Thoracic aorta (tissue), 2 donors: ENCODE measurements around the gene FCN3. TPM values are rescaled to one million over a fixed set of nuclear protein-coding genes. Genes with fewer than 3 reads are reported as not detected.

Experiments used
- ATAC-seq: fragments of 150-250 bp; one replicate; pipeline ENCODE4 v1.8.0; 2017; ENCODE audit warnings: low read depth; ENCODE audit not compliant: insufficient number of reproducible peaks, low FRiP score
- DNase-seq: peaks from one replicate; pipeline ENCODE4 v3.0.0-alpha.2; 2020; ENCODE audit warnings: low spot score
- H3K27ac ChIP-seq, 2 donors: fragments of 200-600 bp; sonication (generic); 1 replicate in 1 of 2; 2 replicates in 1 of 2; pipeline ENCODE4 v1.5.1; 2016; ENCODE audit warnings: mild to moderate bottlenecking in 2 of 2, moderate library complexity in 2 of 2
- H3K27me3 ChIP-seq: fragments of 200-600 bp; sonication (generic); replicated peaks from 2 replicates; pipeline ENCODE4 v1.6.0; 2016; ENCODE audit warnings: mild to moderate bottlenecking; ENCODE audit not compliant: insufficient read depth
- H3K36me3 ChIP-seq: fragments of 200-600 bp; sonication (generic); one replicate; pipeline ENCODE4 v1.5.1; 2016
- H3K4me1 ChIP-seq, 2 donors: fragments of 200-600 bp; sonication (generic); 1 replicate in 1 of 2; 2 replicates in 1 of 2; pipeline versions ENCODE4 v1.5.1 to v1.6.0; 2016; ENCODE audit warnings: low read depth in 2 of 2, mild to moderate bottlenecking in 1 of 2; ENCODE audit not compliant: control insufficient read depth in 1 of 2
- H3K4me3 ChIP-seq: fragments of 200-600 bp; sonication (generic); 2 replicates; pipeline ENCODE4 v1.5.1; 2016; ENCODE audit warnings: mild to moderate bottlenecking
- H3K9me3 ChIP-seq: fragments of 200-600 bp; sonication (generic); 2 replicates; pipeline ENCODE4 v1.5.1; 2016
- CTCF ChIP-seq: fragments of 200-600 bp; sonication (generic); IDR thresholded peaks from one replicate; pipeline ENCODE4 v1.5.1; 2019; ENCODE audit warnings: antibody characterized with exemption
- total RNA-seq, 2 donors: library from RNA; depleted of rRNA; stranded (reverse); fragments of >200 nt; gene quantifications; one replicate each; pipeline versions ENCODE4 v1.1.0 to v1.2.3, GENCODE V29; 2016

Gene FCN3
- total RNA-seq, 2 donors from 2014 or later = 3.5 to 4.5 TPM

- no peaks in the 10 kb centered on the region for H3K9me3 ChIP-seq
- H3K36me3 ChIP-seq = peaks cover 17% of the 10 kb centered on the region
- peaks cover 13 to 35% of the 10 kb centered on the region in 2 donors for H3K4me1 ChIP-seq
- no peak for ATAC-seq
- TF ChIP-seq CTCF = no peak
- H3K27me3 ChIP-seq = no peaks in the 10 kb centered on the region
- H3K4me3 ChIP-seq = no peak overlapping the region
- DNase-seq = no peak
- H3K27ac ChIP-seq = no peak overlapping the region
Observed at GRCh38 chr1:27325286-27325685, 49.3 kb downstream of the FCN3 start.

GRCh38 chr1:27322569-27323240 lies 51.9 kb downstream of the FCN3 start:
- peaks cover 13 to 35% of the 10 kb centered on the region in 2 donors for H3K4me1 ChIP-seq
- no peak for ATAC-seq

GRCh38 chr1:27321813-27322568 lies 52.6 kb downstream of the FCN3 start, which contains the start of gene TMEM222:
TSS of gene TMEM222 (plus strand) at chr1:27322163. CDS start at chr1:27322198, 35 bp downstream.
- no peaks in the 10 kb centered on the region for H3K9me3 ChIP-seq
- H3K4me1 ChIP-seq = peaks cover 13 to 34% of the 10 kb centered on the region in 2 donors
- peak within 1 kb of the TSS; percentile 74 to 89 for H3K27ac ChIP-seq
- H3K36me3 ChIP-seq = peaks cover 16% of the 10 kb centered on the region
- TF ChIP-seq CTCF = no peak
- H3K4me3 ChIP-seq = peak within 1 kb of the TSS; percentile 91
- no peaks in the 10 kb centered on the region for H3K27me3 ChIP-seq
- peak; percentile 95 for ATAC-seq
- DNase-seq = peak; percentile 90

More at GRCh38 chr1:27322569-27323240, 51.9 kb downstream of the FCN3 start:
- Histone ChIP-seq H3K27ac (peak overlapping the region; percentile 74 to 89), H3K36me3 (peaks cover 17% of the 10 kb centered on the region), H3K27me3 (no peaks in the 10 kb centered on the region), H3K4me3 (peak overlapping the region; percentile 91), H3K9me3 (no peaks in the 10 kb centered on the region)
- no peak for TF ChIP-seq CTCF
- DNase-seq = no peak

Other genes starting within 250 kb of the FCN3 start
- gene SLC9A1, start 219.7 kb downstream of the FCN3 start, total RNA-seq = 10 to 100 TPM; 12.3 to 36.3 TPM
- gene WDTC1, start 140.2 kb downstream of the FCN3 start, total RNA-seq = 10 to 100 TPM; 34.6 to 43.5 TPM
- 10 to 100 TPM; 31.5 to 45.1 TPM for gene TMEM222, start 52.7 kb downstream of the FCN3 start, total RNA-seq
- gene SYTL1, start 32.8 kb downstream of the FCN3 start, total RNA-seq = 1 to 10 TPM; 4.1 to 5.5 TPM
- gene MAP3K6, start 7.9 kb downstream of the FCN3 start, total RNA-seq = 10 to 100 TPM; 78.6 to 85.6 TPM
- gene CD164L2, start 8.5 kb upstream of the FCN3 start, total RNA-seq = not detected
- gene GPR3, start 17.8 kb upstream of the FCN3 start, total RNA-seq = not detected
- gene WASF2, start 115.3 kb upstream of the FCN3 start, total RNA-seq = 10 to 100 TPM; 60.1 to 83.7 TPM
- gene AHDC1, start 229.3 kb upstream of the FCN3 start, total RNA-seq = 10 to 100 TPM; 38.3 to 55.4 TPM